Stimulated activated CD8-positive, alpha-beta memory T cell treated with anti-CD3 and anti-CD28 coated beads, Interleukin-7, amount 100 ng/mL, for 48 hours (primary cell): ENCODE measurements around the gene CNTNAP4.

Experiments used
- DNase-seq, 2 donors: peaks; one replicate each; pipeline ENCODE4 v3.0.0-alpha.2; 2020; ENCODE audit warnings: low read depth in 1 of 2; ENCODE audit errors: extremely low read depth in 1 of 2

CNTNAP4 gene

DNA sequence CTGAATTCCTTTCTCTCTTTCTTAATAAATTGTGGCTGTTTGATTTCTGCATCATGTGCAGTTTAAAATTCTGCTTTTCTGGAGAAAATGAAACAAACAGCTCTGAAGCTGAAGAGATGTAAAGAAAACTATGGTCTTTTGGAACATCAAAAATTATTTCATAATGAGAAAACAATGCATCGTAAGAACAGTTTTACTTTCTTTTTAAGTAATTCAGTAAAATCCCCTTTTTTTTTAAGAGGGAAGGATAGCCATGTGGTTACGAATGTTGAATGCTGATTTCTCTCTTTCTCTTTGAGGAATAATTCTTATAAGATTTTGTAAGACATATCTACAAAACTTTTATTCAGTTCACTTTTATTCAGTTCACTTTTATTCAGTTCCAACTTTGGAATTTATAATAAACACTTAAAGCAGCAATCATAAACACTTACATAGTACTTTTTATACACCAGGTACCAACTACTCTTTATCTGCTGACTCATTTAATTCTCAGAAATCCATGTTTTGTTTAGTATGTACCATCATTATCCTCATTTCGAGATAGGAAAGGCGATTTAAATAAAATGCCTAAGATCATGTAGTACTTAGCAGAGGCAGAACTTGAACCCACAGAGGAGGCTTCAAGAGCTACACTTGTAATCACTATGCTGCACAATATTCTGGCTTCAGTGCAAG is 26.6 kb downstream of the CNTNAP4 start:
- no peak for DNase-seq

DNA sequence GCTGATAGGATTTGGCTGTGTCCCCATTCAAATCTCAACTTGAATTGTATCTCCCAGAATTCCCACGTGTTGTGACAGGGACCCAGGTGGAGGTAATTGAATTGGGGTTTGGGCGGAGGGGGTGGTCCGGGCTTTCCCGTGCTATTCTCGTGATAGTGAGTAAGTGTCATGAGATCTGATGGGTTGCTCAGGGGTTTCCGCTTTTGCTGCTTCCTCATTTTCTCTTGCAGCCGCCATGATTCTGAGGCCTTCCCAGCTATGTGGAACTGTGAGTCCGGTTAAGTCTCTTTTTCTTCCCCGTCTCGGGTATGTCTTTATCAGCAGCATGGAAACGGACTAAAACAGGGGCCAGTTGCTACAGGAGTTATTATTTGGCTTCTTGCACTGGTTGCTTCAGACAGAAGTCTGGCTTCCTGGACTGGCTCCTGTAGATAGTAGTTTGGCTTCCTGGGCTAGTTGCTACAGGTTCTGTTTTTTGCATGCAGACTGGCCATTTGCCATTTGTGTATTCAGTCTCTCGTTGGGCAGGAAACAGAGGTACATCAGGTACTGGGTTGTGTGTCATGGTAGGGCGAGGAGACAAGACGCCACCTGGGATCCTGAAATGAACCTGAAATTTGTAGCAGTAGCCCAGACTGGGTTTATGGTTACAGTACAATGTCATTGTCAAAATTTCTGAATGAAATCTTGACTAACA is 32.6 kb downstream of the CNTNAP4 start:
- DNase-seq: no peak

DNA sequence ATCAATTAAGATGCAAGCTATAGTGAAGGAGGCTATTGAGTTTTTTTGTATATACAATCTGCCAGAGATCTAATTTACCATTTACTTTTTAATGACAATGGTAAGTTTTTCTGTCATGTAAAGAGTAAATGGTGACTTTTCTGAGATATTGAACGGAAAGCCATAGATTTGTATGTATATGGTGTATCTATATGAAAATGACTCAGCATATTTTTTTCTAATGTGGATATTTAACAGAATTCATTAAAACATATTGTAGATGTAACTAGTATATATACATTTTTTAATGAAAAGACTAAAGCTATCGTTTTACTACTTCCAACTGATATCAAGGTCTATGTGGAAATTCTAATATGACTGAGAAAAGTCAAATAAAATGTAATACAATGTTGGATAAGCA is 34.1 kb downstream of the CNTNAP4 start:
- no peak for DNase-seq

DNA sequence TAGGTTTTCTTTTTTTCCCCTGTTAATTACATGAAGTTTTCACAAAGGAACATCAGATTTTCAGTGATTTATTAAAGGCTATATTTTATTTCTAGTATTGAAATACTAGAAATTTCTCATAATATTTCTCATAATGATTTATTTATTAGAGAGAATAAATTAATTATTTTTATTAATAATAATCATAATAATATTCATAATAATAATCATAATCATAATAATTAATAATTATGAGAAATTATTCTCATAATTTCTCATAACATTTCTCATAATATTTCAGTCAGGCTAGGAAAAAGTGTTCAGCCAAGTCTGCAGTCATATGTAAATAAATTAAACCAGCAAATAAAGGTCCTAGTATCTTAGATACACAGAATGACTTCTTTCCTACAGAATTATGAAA is 41.4 kb downstream of the CNTNAP4 start:
- no peak for DNase-seq

DNA sequence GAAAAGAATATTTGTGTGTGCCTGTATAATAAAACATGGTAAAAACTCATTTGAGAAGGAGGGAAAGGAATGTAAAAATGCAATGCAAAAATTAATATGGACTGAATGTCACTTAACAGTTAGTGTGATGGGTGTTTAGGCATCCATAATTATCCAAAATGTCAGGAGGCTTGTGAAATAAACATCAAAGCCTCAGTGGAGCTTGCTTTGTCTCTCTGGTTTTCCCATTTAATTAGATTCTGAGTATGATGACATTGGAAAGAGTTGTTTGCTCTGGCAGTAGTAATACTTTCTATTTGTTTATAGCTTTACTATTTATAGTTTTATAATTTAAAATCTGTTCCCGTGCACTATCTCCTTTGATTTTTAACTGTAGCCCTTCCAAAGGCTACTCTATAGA is 51.9 kb downstream of the CNTNAP4 start:
- no peak for DNase-seq

DNA sequence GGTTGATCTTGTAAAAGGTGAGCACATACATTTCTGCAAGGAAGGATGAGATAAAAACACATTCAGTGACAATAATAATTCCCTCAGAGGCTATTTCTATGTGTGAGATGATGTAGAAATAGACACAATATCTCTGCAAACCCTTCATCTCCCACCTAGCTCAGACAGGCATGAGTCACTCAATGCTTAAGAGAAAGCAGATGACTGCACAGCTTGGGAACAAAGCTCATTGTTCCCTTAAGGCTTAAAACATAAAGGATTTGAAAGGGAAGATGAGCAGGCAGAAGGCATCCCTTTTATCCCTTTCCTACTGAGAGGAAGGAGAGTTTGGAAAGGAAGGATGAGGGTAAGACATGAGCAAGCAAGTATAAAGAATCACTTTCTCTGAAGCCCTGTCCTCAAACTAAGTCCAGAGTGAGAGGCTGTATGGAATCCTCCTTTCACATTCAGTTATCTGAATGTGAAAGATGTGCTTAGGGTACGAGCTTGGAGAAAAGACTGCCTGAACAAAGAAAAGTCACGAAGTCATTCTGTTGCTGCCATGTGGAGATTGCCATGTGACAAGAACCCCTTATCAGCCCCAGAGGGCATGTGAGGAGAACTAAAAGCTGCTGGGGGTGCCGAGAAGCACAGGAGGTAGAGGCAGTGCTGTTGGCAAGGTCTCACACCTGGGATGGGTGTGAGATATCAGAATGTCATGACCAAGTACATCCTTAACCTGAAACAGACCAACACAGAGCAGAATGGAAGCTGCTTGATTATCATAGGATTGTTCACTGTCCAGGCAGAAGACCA is 58.2 kb downstream of the CNTNAP4 start:
- no peak for DNase-seq

DNA sequence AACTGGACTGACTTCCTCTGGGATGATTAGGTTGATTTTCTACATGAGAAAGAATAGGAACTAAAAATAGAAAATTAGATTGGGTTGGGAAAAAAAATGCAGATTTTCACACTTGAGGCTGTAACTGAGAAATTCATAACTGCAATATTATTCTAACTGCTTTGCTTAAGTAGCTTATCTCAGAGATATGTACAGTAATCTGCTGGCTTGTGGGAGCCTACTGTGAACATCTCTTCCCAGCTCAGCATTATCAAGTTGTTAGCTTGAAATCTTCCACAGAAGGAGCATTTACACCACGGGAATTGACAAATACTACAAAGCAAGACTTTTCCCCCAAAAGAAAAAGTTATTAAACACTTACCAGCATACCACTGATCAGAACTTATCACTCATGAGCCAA is 58.9 kb downstream of the CNTNAP4 start:
- no peak for DNase-seq

DNA sequence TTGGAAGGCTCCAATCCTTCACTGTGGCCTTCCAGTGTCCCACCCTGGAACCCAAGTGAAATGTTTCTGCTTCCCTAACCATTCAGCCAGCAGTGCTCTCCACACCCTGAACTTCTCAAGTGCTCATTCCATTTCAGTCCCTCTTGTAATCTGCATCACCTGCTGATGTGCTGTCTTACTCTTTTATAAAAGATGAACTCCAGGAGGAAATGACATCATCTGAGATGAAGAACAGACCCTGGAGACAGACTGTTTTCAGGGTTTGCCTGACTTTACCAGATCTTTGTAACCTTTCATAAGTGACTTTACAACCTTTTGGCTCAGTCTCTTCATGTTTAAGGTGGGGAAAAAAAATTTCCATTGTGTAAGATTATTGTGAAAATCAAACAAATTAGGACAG is 61.3 kb downstream of the CNTNAP4 start:
- DNase-seq: no peak

DNA sequence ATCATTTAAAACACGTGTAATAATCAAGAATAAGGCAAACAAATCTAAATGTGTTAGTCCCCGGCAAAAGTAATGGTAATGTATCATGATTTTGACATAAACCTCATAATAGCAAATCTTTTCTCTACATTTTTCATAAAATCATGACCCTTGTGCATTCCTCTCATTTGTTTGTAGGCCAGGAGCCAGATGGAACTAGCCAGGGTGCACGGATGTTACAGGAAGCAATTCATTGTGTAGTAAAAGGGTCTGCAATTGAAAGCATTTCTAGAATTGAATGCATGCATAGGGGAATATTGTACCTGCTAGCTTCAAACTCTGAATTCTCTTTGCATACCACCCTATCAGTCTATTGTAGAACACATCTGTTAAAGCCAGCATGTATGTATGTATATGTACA is 66.6 kb downstream of the CNTNAP4 start:
- no peak for DNase-seq

DNA sequence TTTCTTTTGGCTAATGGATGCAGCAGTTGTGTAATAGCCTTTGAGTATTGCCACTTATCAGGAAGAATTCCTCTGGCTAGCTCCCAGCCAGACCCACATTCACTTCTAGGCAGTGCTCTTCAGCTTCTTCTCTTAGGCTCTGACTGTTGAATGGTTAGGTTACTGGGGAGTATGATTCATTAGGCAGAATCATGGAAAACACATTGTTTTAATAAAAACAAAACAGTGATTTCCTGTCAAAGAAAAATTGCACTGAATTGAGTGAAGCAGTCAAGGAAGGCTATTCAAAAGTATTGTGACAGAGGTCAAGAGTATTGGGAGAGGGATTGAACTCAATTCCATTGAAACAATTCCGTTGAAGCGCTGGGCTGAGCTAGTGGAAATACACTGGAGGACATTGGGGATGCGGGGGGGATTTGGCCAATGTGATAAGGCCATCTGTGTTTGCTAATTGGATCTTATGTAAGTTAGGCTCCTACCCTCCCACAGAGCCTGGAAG is 68.0 kb downstream of the CNTNAP4 start:
- no peak for DNase-seq

DNA sequence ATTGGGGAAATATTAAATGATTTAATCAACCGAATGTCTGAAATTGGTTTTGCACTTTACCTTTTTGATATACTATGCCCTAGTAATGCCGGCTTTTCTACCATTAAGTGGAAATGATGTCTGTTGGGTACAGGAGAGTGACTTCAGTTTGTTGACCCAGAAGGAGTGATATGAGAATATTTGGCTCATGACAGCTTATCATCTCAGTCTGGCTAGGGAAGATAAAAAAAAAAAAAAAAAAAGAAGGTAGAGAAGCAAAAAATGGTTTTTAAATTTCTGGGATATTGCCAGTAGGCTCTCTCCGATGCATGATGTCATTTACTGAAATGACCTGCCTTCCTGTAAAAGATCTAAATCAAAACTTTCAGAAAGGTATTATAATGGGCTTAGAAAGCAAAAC is 69.0 kb downstream of the CNTNAP4 start:
- no peak for DNase-seq

DNA sequence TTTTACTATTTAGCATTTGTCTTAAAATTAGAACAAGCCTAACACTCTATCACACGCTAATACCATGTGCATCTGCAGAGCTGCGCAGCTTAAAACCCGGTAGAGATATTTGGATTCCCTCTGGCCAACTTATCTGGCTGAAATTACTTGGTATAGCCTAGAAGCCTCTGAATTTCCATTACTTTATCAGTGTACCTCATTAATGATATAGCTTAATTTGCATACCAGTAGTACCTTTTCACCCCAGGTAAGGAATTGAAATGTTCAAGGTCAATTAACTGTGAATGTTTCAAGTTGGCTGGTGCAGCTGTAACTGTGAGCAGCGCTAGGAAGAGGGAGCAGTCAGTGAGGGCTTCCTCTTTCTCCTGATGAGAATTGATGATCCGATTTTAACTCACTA is 74.2 kb downstream of the CNTNAP4 start:
- DNase-seq: no peak

DNA sequence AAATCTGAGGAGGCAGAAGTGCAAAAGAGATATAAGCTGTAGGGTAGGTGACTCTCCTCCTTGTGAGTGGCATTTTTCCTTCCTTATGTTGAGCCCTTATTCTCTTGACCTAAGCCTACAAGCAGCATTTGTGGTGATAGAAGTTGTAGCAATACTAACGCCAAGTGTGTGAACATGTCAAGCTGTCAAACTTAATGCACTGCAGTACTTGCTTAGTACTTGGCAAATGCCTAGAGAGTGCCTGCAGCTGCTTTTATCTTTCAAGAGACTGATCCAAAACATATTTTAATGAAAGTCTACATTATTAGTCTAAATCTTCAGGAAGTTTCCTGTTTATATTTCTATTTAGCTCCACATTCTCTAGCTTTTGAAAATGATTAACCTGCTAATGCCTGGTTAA is 83.2 kb downstream of the CNTNAP4 start:
- no peak for DNase-seq

DNA sequence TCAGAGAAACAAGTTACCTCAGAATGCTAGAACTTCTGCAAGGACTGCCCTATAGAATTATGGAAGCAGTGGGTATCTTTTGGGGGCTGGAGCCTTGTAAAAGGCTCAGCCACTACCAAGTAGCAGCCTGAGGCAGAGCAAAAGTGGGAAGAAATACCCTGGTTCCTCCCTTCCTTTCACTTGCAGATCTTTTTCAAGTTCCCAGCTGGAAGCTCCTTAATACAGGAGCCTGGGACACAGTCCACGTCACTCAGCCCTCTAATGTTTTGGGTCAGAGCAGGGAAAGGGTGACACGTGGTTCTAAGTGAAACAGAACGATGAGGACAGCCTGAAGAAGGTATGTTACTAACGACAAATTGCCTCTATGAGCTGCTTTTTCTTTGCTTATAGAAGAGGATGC is 93.1 kb downstream of the CNTNAP4 start:
- no peak for DNase-seq

DNA sequence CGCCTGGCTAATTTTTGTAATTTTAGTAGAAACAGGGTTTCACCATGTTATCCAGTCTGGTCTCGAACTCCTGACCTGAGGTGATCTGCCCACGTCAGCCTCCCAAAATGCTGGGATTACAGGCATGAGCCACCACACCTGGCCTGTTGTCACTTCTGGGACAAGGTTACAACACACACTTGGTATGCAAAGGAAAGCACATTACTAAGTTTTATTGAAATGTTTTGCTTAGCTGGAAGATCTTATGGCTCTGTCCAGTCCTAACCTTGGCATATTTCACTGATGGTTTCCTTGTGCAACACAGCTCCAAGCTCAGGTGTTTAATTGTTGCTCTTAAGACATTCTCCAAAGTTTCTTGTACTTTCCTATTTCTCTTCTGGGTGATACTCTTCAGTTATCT is 94.2 kb downstream of the CNTNAP4 start:
- no peak for DNase-seq

DNA sequence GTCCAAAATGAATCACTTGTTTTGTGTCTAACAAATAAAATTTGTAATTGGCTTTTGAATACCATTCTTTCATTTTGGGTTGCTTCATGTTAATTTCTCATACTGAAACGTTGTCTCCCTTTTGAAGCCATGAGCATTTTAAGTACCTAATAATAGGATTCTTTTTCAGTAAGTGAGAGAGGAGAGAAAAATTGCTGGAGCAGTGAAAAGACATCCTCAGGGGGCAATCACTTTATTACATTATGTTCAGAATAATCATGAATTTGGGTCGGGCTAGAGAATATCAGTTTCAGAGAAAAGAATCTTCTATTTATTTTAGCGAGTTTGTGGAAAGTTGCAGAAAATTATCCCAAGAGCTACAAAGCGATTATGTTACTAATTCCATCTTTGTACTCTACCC is 96.8 kb downstream of the CNTNAP4 start:
- DNase-seq: no peak

DNA sequence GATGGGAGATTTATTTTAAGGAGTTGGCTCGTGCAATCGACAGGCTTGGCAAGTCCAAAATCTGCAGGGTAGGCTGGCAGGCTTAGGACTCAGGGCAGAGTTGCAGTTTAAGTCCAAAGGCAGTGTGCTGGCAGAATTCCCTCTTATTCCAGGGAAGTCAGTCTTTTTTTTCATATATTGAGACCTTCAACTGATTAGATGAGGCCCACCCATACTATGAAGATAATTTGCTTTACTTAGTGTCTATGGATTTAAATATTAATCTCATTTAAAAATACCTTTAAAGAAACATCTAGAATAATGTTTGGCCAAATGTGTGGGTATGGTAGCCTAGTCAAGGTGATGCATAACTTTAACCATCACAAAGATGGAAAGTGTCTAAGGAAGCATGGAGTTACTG is 99.8 kb downstream of the CNTNAP4 start:
- DNase-seq: no peak

DNA sequence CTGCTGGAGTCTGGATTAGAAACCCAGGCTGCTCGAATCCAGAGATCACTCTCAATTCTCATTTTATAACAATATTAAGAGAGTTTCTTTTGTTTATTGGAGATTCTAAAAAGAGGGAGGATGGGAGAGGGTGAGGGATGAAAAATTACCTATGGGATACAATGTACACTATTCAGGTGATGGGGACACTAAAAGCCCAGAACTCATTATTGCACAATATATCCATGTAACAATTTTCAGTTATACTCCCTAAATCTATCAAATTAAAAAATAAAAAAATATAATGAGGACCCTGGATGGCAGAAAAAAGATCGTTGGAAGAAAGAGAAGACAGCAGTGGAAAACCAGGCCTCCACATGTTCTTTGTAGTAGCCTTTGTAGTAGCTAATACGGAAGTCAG is 100.8 kb downstream of the CNTNAP4 start:
- no peak for DNase-seq

DNA sequence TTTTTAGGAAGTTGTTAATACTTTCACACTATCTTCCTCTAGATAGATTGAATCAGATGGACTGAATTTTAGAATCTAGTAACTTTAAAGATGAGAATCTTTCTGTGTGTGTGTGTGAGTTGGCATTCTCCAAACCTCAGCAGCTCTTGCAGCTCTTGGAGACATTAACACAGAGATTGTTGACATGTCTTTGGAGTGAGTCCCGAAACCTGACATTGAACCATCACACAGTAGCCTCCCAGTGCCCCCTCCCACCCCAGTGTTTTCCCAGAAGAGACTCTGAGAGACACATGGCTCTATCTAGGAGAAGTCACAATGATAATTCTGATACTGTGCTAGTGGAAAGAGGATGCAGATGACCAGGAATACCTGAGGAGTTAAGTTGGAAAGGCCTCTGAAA is 103.9 kb downstream of the CNTNAP4 start:
- DNase-seq: no peak

DNA sequence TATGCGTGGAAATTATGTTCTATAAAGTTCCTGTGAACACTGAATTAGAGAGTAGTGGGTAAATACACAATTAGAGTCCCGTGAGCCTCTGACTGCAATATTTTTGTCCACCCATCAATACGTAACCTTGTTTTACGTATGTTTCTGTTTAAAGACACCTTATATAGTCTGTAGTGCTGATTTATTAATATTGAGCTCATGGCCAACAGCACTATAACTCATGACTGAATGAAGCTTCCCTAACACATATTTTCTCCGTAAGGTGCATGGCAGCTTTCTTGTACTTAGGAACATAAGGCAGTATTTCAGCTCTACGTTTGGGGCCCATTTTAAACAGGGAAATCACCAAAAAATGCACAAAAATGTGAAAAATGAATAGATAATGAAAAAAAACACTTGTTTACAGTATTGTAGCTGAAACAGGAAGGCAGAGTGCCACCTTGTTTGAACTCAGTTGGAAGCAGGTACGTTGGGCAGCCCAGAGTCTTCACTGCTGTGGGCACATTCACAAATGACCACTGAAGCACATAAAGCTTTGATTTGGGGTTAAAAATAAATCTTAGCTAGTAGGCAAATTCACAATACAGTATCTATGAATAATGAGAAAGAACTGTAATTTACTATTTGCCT is 108.5 kb downstream of the CNTNAP4 start:
- no peak for DNase-seq

DNA sequence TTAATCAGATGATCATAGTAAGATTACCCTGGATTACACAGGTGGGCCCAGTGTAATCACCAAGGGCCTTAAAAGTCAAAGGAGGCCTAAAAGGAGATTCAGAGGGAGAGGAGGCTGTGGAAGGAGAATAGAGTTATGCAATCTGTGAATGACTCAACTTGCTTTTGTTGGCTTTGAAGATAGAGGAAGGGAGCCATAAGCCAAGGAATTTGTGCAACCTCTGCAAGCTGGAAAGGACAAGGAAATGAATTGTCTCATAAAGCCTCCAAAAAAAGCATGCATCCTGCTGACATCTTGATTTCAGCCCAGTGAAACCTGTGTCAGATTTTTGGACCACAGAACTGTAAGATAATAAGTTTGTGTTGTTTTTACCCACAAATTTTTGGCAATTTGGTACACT is 109.6 kb downstream of the CNTNAP4 start:
- no peak for DNase-seq
